PC-9 (cell line): ENCODE results near the gene ACTR3. TPM values are rescaled to one million over a fixed set of nuclear protein-coding genes. Genes with fewer than 3 reads are reported as not detected.
"Not testable (repeated sequence)": the region's sequence is repeated elsewhere in the genome, so short reads cannot be mapped to it uniquely, and the experiment has no call there.

Experiments
- BruUV-seq: library from RNA; stranded (reverse); fragments of 400-500 nt; replicated peaks from 2 replicates; lab custom pipeline; 2021; lab: Mats Ljungman, UMichigan
- CTCF ChIA-PET: fragments of 300-600 bp; sonication (Branson Sonifier 250); formaldehyde crosslinking; loops from one replicate; lab custom pipeline; 2022; ENCODE audit warnings: antibody characterized with exemption; lab: Charles Lee
- POLR2A ChIA-PET: fragments of 300-600 bp; sonication (Branson Sonifier 250); formaldehyde crosslinking; loops from one replicate; lab custom pipeline; 2022; ENCODE audit warnings: antibody characterized with exemption; ENCODE audit not compliant: unreplicated experiment; lab: Charles Lee
- DNase-seq, 2 experiments: peaks; one replicate each; pipeline versions ENCODE4 v3.0.0 to v3.0.0-alpha.2; 2015 to 2022; ENCODE audit warnings: mixed read lengths in 1 of 2
- H2AFZ ChIP-seq: fragments of 200-600 bp; sonication (generic); 2 replicates; pipeline ENCODE4 v1.8.1; 2017; ENCODE audit warnings: antibody characterized with exemption
- H3F3A ChIP-seq: fragments of 200-600 bp; sonication (generic); 2 replicates; pipeline ENCODE4 v1.8.1; 2017; ENCODE audit warnings: antibody characterized with exemption, mild to moderate bottlenecking, low read depth; ENCODE audit not compliant: insufficient read depth
- H3K27ac ChIP-seq: fragments of 200-600 bp; sonication (generic); 2 replicates; pipeline ENCODE4 v1.6.1; 2016; ENCODE audit warnings: mixed run types
- H3K27me3 ChIP-seq: fragments of 200-600 bp; sonication (generic); 2 replicates; pipeline ENCODE4 v1.6.1; 2016; ENCODE audit warnings: low read depth, mixed run types; ENCODE audit not compliant: insufficient read depth
- H3K36me3 ChIP-seq: fragments of 200-600 bp; sonication (generic); 2 replicates; pipeline ENCODE4 v1.6.1; 2016; ENCODE audit warnings: low read depth, mixed run types
- H3K4me1 ChIP-seq: fragments of 200-600 bp; sonication (generic); replicated peaks from 2 replicates; pipeline ENCODE4 v1.6.1; 2016; ENCODE audit warnings: mixed run types; ENCODE audit not compliant: insufficient read depth
- H3K4me2 ChIP-seq: fragments of 200-600 bp; sonication (generic); 2 replicates; pipeline ENCODE4 v1.6.1; 2017; ENCODE audit warnings: mixed run types
- H3K4me3 ChIP-seq: fragments of 200-600 bp; sonication (generic); 2 replicates; pipeline ENCODE4 v1.6.1; 2016; ENCODE audit warnings: mixed run types
- H3K79me2 ChIP-seq: fragments of 200-600 bp; sonication (generic); 2 replicates; pipeline ENCODE4 v1.6.1; 2017; ENCODE audit warnings: low read depth, mixed run types
- H3K9me2 ChIP-seq: fragments of 200-600 bp; sonication (generic); 2 replicates; pipeline ENCODE4 v1.8.1; 2017; ENCODE audit warnings: mild to moderate bottlenecking; ENCODE audit not compliant: insufficient read depth
- H3K9me3 ChIP-seq: fragments of 200-600 bp; sonication (generic); 2 replicates; pipeline ENCODE4 v1.8.1; 2016; ENCODE audit warnings: low read depth; ENCODE audit not compliant: insufficient read depth
- H4K20me1 ChIP-seq: fragments of 200-600 bp; sonication (generic); 2 replicates; pipeline ENCODE4 v1.8.1; 2017; ENCODE audit not compliant: insufficient read depth
- EZH2 ChIP-seq: fragments of 200-600 bp; sonication (generic); IDR thresholded peaks from 2 replicates; pipeline ENCODE4 v1.8.0; 2017; ENCODE audit warnings: antibody characterized with exemption, low read depth
- intact Hi-C: fragments of 100-400 bp; cut with micrococcal nuclease; formaldehyde crosslinking; loops from one replicate; pipeline ENCODE4 v1.10.0; 2022; ENCODE audit not compliant: unreplicated experiment
- total RNA-seq: library from RNA; stranded (reverse); gene quantifications from 2 replicates; pipeline ENCODE4 v1.2.3, GENCODE V29; 2021
- TF ChIP-seq, protein P1 (sequence below): fragments of 200-600 bp; sonication (generic); conservative IDR thresholded peaks from 2 replicates; pipeline ENCODE4 v1.6.1; 2017; ENCODE audit warnings: mixed run types, antibody characterized with exemption, mild to moderate bottlenecking, moderate library complexity

ACTR3 gene
- total RNA-seq, 1 experiment from 2014 or later, result 222 TPM

GRCh38 chr2:113940891-113941290 lies 51.0 kb downstream of the ACTR3 start:
- DNase-seq, result no peak
- H3K36me3 ChIP-seq, result peaks cover 54% of the 10 kb centered on the region
- H3F3A ChIP-seq, result peaks cover 31% of the 10 kb centered on the region
- peaks cover 5% of the 10 kb centered on the region for H4K20me1 ChIP-seq
- ChIA-PET POLR2A (no interaction called here), CTCF (no interaction called here)
- H3K27ac ChIP-seq, result no peak overlapping the region
- H3K9me2 ChIP-seq, result no peaks in the 10 kb centered on the region
- no peaks in the 10 kb centered on the region for H3K9me3 ChIP-seq
- H3K79me2 ChIP-seq, result no peaks in the 10 kb centered on the region
- H3K27me3 ChIP-seq, result no peaks in the 10 kb centered on the region
- no TSS peak for BruUV-seq
- no peaks in the 10 kb centered on the region for H3K4me1 ChIP-seq
- H3K4me2 ChIP-seq, result no peak overlapping the region
- no peak overlapping the region for H3K4me3 ChIP-seq
- intact Hi-C loops, result loop anchor here (10.0 kb wide), 1 partner anchor 206 kb away; no protein-coding TSS in a partner anchor
- no peak for TF ChIP-seq EZH2
- TF ChIP-seq, protein P1, sequence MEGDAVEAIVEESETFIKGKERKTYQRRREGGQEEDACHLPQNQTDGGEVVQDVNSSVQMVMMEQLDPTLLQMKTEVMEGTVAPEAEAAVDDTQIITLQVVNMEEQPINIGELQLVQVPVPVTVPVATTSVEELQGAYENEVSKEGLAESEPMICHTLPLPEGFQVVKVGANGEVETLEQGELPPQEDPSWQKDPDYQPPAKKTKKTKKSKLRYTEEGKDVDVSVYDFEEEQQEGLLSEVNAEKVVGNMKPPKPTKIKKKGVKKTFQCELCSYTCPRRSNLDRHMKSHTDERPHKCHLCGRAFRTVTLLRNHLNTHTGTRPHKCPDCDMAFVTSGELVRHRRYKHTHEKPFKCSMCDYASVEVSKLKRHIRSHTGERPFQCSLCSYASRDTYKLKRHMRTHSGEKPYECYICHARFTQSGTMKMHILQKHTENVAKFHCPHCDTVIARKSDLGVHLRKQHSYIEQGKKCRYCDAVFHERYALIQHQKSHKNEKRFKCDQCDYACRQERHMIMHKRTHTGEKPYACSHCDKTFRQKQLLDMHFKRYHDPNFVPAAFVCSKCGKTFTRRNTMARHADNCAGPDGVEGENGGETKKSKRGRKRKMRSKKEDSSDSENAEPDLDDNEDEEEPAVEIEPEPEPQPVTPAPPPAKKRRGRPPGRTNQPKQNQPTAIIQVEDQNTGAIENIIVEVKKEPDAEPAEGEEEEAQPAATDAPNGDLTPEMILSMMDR, result no peak
- no peak overlapping the region for H2AFZ ChIP-seq

GRCh38 chr2:113945784-113946183 lies 55.9 kb downstream of the ACTR3 start:
- H3K27me3 ChIP-seq, H4K20me1 ChIP-seq, H3K4me1 ChIP-seq, DNase-seq, H3K9me2 ChIP-seq, H3K79me2 ChIP-seq, POLR2A ChIA-PET, H3K9me3 ChIP-seq, BruUV-seq, H3K4me3 ChIP-seq, H3K27ac ChIP-seq, CTCF ChIA-PET, H2AFZ ChIP-seq, H3K4me2 ChIP-seq: not testable (repeated sequence)
- peaks cover 36% of the 10 kb centered on the region for H3K36me3 ChIP-seq
- H3F3A ChIP-seq, result peaks cover 17% of the 10 kb centered on the region
- intact Hi-C loops, result loop anchor here (10.0 kb wide), 1 partner anchor 211 kb away; no protein-coding TSS in a partner anchor

DNA sequence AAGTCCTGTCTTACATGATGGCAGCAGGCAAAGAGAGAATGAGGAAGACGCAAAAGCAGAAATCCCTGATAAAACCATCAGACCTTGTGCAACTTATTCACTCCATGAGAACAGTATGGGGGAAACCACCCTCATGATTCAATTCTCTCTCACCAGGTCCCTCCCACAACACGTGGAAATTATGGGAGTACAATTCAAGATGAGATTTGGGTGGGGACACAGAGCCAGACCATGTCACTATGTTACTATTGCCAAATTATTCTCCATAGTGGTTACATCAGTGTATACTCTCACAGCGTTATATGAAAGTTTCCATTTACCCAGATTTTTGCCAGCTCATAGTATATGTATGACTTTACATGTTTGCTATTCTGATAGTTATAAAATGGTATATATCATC lies 61.0 kb downstream of the ACTR3 start:
- H3K27ac ChIP-seq, H3K9me2 ChIP-seq, H3K4me2 ChIP-seq, H3K4me1 ChIP-seq, H3F3A ChIP-seq, DNase-seq, H3K27me3 ChIP-seq, H3K9me3 ChIP-seq, POLR2A ChIA-PET, H4K20me1 ChIP-seq, H2AFZ ChIP-seq, H3K4me3 ChIP-seq, intact Hi-C loops, BruUV-seq, H3K79me2 ChIP-seq: not testable (repeated sequence)
- CTCF ChIA-PET, result interaction anchor here (0.6 kb wide), 1 partner anchor 43 kb away, joined by 4 read pairs; no protein-coding TSS in a partner anchor
- peaks cover 37% of the 10 kb centered on the region for H3K36me3 ChIP-seq

GRCh38 chr2:113961000-113961399 lies 71.1 kb downstream of the ACTR3 start:
- Histone ChIP-seq H3K27ac (no peak overlapping the region), H3K4me2 (no peak overlapping the region), H2AFZ (no peak overlapping the region), H3K4me3 (no peak overlapping the region), H3F3A (peaks cover 24% of the 10 kb centered on the region; the same call in 1 of the 2 replicates), H3K79me2 (no peaks in the 10 kb centered on the region), H3K9me2 (no peaks in the 10 kb centered on the region), H3K27me3 (no peaks in the 10 kb centered on the region), H3K9me3 (no peaks in the 10 kb centered on the region), H3K36me3 (peaks cover 20% of the 10 kb centered on the region; the same call in 1 of the 2 replicates), H3K4me1 (peaks cover 21% of the 10 kb centered on the region), H4K20me1 (no peaks in the 10 kb centered on the region)
- intact Hi-C loops, result loop anchor here (5.0 kb wide), 1 partner anchor 204 kb away; the partner anchor contains the start of gene SLC35F5
- DNase-seq, result no peak
- POLR2A ChIA-PET, result interaction anchor here (0.6 kb wide), 1 partner anchor 17 kb away, joined by 6 read pairs; no protein-coding TSS in a partner anchor
- no TSS peak for BruUV-seq
- TF ChIP-seq EZH2, result no peak
- TF ChIP-seq, protein P1, result no peak
- CTCF ChIA-PET, result no interaction called here
